Caco-2 (cell line): ENCODE measurements around the gene NCKAP5. TPM values are rescaled to one million over a fixed set of nuclear protein-coding genes. Genes with fewer than 3 reads are reported as not detected.
A peak's percentile ranks its signal among the peaks of the same experiment; 100 is the strongest.

Experiments
- BruUV-seq: library from RNA; stranded (reverse); fragments of 400-500 nt; replicated peaks from 2 replicates; lab custom pipeline; 2021; lab: Mats Ljungman, UMichigan
- CTCF ChIA-PET: fragments of 300-600 bp; sonication (Branson Sonifier 250); formaldehyde crosslinking; loops from one replicate; lab custom pipeline; 2022; ENCODE audit warnings: antibody characterized with exemption; lab: Charles Lee
- POLR2A ChIA-PET: fragments of 300-600 bp; sonication (Branson Sonifier 250); formaldehyde crosslinking; loops from one replicate; lab custom pipeline; 2022; ENCODE audit warnings: antibody characterized with exemption; lab: Charles Lee
- DNase-seq, 2 experiments: peaks; one replicate each; pipeline versions ENCODE4 v3.0.0 to v3.0.0-alpha.2; 2020 to 2022
- H3K27me3 ChIP-seq: replicated peaks from 2 replicates; pipeline ENCODE4 v1.6.0; 2011; ENCODE audit warnings: low read length; ENCODE audit not compliant: control insufficient read depth, insufficient read depth
- H3K36me3 ChIP-seq: 2 replicates; pipeline ENCODE4 v1.5.1; 2011; ENCODE audit warnings: low read length; ENCODE audit not compliant: control insufficient read depth, insufficient read depth
- H3K4me1 ChIP-seq: fragments of 250-450 bp; sonication (Bioruptor Pico); 2 replicates; pipeline ENCODE4 v1.5.1; 2020; ENCODE audit warnings: mild to moderate bottlenecking
- H3K4me3 ChIP-seq: 2 replicates; pipeline ENCODE4 v1.5.1; 2011; ENCODE audit warnings: low read depth, mild to moderate bottlenecking, control low read depth, low read length
- H3K9me3 ChIP-seq: fragments of 250-450 bp; sonication (Bioruptor Pico); 2 replicates; pipeline ENCODE4 v1.5.1; 2020; ENCODE audit warnings: mild to moderate bottlenecking, moderate library complexity
- H3K27ac Mint-ChIP-seq: one replicate; pipeline ENCODE4 v1.8.0; 2022; ENCODE audit warnings: mixed read lengths; ENCODE audit not compliant: unreplicated experiment
- H3K27me3 Mint-ChIP-seq: one replicate; pipeline ENCODE4 v1.8.0; 2022; ENCODE audit warnings: mixed read lengths; ENCODE audit not compliant: insufficient read depth, unreplicated experiment
- H3K36me3 Mint-ChIP-seq: one replicate; pipeline ENCODE4 v1.8.0; 2022; ENCODE audit warnings: mild to moderate bottlenecking, mixed read lengths; ENCODE audit not compliant: insufficient read depth, unreplicated experiment
- H3K4me1 Mint-ChIP-seq: one replicate; pipeline ENCODE4 v1.8.0; 2022; ENCODE audit warnings: low read depth, mixed read lengths; ENCODE audit not compliant: unreplicated experiment
- H3K4me3 Mint-ChIP-seq: one replicate; pipeline ENCODE4 v1.8.0; 2022; ENCODE audit warnings: mild to moderate bottlenecking, moderate library complexity, mixed read lengths; ENCODE audit not compliant: unreplicated experiment
- H3K9me3 Mint-ChIP-seq: one replicate; pipeline ENCODE4 v1.8.0; 2022; ENCODE audit warnings: mixed read lengths; ENCODE audit not compliant: unreplicated experiment
- intact Hi-C: fragments of 100-400 bp; cut with micrococcal nuclease; formaldehyde crosslinking; loops from one replicate; pipeline ENCODE4 v1.10.0; 2022; ENCODE audit not compliant: unreplicated experiment
- total RNA-seq: library from RNA; stranded (reverse); gene quantifications from 2 replicates; pipeline ENCODE4 v1.2.3, GENCODE V29; 2022
- TF ChIP-seq, protein P1 (sequence below), 2 experiments: fragments of 200-600 bp in 1 of 2; IDR thresholded peaks; 1 replicate in 1 of 2; 2 replicates in 1 of 2; pipeline versions ENCODE4 v1.5.1 to v1.8.0; 2011 to 2022; ENCODE audit warnings: antibody characterized with exemption in 1 of 2, control low read depth in 1 of 2, inconsistent platforms in 1 of 2, low read depth in 1 of 2, low read length in 1 of 2, mild to moderate bottlenecking in 1 of 2, moderate library complexity in 1 of 2; ENCODE audit not compliant: insufficient read depth in 1 of 2, severe bottlenecking in 1 of 2, unreplicated experiment in 1 of 2

The NCKAP5 gene
- total RNA-seq, 1 experiment from 2014 or later = 3.8 TPM

DNA sequence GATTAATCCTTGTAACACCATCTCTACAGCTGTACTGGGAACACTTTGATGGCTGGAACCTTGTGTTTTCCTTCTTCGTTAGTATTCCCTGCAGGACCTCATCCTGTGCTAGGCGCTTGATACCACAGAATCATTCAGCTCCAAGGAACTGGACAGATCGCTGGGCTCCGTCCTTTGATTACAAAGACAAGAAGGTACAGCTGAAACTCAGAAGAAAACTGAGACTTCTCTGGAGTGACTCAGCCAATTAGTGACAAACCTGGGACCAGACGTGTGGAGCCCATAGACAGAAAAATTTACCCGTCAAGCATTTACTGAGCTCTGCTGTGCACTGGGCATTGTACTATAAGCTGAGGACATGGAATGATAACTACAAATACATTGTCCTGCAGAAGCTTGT lies 67.3 kb downstream of the NCKAP5 start:
- intact Hi-C loops = no loop called here

DNA sequence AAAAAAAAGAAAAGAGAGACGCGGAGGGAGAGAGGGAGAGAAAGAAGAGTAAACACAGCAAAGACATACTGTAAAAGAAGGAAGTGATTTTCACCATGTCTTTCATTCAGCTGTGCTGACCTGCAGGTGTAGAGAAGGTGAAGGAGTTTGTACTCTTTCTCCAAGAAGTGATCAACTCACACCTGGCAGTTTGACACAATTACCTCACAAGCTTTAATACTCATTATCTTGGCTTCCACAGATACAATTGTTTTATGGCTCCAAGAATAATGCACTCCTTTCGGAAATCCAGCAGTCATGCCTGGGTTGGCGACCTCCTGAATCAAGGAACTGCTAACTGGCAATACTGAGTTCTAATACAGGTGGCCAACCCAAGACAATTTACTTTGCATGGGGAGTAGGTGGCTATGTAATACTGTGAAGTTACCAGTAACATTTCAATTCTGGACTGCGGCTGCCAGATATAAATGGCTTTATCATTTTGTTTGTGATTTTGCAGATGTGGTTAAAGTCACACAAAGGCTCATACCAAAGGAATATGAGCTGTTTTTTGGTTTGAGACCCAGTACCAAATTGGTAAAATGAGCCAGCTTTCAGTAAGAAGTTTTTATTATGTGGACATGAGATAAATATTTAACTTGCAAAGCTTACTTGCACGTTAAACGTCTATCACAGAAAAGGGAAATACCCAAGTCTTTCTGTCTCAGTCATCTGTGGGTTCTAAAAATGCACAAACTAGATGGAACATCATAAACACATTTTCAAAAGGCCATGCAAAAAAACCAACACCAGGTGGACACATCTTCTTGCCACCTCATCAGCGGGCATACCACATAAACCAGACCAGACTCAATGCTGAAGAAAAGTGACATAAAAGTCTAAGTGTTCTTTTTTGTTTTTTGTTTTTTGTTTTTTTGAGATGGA lies 69.3 kb downstream of the NCKAP5 start:
- H3K9me3 Mint-ChIP-seq = no peaks in the 10 kb centered on the region
- POLR2A ChIA-PET = no interaction called here
- intact Hi-C loops = no loop called here

More for the DNA sequence above, 67.3 kb downstream of the NCKAP5 start:
- Histone ChIP-seq H3K4me3 (no peak overlapping the region), H3K4me1 (peaks cover 12% of the 10 kb centered on the region), H3K9me3 (no peaks in the 10 kb centered on the region), H3K27me3 (no peaks in the 10 kb centered on the region; the same call in 1 of the 2 replicates), H3K36me3 (no peaks in the 10 kb centered on the region)
- BruUV-seq = no TSS peak
- no peak for DNase-seq
- no peaks in the 10 kb centered on the region for H3K27me3 Mint-ChIP-seq
- TF ChIP-seq, protein P1, sequence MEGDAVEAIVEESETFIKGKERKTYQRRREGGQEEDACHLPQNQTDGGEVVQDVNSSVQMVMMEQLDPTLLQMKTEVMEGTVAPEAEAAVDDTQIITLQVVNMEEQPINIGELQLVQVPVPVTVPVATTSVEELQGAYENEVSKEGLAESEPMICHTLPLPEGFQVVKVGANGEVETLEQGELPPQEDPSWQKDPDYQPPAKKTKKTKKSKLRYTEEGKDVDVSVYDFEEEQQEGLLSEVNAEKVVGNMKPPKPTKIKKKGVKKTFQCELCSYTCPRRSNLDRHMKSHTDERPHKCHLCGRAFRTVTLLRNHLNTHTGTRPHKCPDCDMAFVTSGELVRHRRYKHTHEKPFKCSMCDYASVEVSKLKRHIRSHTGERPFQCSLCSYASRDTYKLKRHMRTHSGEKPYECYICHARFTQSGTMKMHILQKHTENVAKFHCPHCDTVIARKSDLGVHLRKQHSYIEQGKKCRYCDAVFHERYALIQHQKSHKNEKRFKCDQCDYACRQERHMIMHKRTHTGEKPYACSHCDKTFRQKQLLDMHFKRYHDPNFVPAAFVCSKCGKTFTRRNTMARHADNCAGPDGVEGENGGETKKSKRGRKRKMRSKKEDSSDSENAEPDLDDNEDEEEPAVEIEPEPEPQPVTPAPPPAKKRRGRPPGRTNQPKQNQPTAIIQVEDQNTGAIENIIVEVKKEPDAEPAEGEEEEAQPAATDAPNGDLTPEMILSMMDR (IDR thresholded peaks at IDR 0.05; ENCODE audit: insufficient read depth in 1 of 2, low read depth in 1 of 2, low read length in 1 of 2, severe bottlenecking in 1 of 2, unreplicated experiment in 1 of 2) = no peak
- no peak overlapping the region for H3K27ac Mint-ChIP-seq
- POLR2A ChIA-PET = interaction anchor here (0.8 kb wide), 1 partner anchor 74 kb away, joined by 3 read pairs; no protein-coding TSS in a partner anchor
- H3K4me3 Mint-ChIP-seq = no peak overlapping the region
- no peaks in the 10 kb centered on the region for H3K36me3 Mint-ChIP-seq
- H3K9me3 Mint-ChIP-seq = no peaks in the 10 kb centered on the region
- H3K4me1 Mint-ChIP-seq = peaks cover 15% of the 10 kb centered on the region
- CTCF ChIA-PET = no interaction called here

DNA sequence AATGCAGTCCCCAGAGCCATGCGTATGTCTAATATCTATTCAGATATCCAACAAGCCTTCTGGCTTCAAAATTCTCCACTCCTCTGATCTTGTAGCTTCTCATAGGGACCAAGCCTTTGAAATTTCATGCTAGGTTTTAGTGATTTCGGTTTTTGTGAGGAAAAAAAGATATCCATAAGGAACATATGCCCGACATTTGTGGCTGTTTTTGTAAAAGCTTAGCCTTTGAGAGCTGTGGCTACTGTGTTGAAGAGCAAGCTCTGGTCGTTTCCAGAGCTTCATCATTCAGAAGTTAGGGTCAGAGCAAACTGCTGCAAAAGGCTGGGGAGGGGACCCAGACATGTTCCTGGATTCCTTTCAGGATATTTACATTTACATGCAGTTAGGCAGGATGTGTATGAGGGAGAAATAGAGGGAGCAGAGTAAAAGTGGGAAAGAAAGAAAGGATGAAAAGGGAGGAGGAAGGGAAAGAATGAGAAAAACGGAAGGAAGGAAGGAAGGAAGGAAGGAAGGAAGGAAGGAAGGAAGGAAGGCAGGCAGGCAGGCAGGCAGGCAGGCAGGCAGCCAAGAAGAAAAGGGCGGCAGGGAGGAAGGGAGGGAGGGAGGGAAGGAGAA lies 70.2 kb downstream of the NCKAP5 start:
- POLR2A ChIA-PET = no interaction called here
- no peaks in the 10 kb centered on the region for H3K27me3 Mint-ChIP-seq
- TF ChIP-seq, protein P1 (IDR thresholded peaks at IDR 0.05; ENCODE audit: insufficient read depth in 1 of 2, low read depth in 1 of 2, low read length in 1 of 2, severe bottlenecking in 1 of 2, unreplicated experiment in 1 of 2) = no peak
- no peaks in the 10 kb centered on the region for H3K9me3 ChIP-seq
- no peaks in the 10 kb centered on the region for H3K36me3 Mint-ChIP-seq
- no peak overlapping the region for H3K4me3 Mint-ChIP-seq
- intact Hi-C loops = no loop called here
- peaks cover 8% of the 10 kb centered on the region for H3K4me1 Mint-ChIP-seq
- H3K27me3 ChIP-seq = no peaks in the 10 kb centered on the region; the same call in 1 of the 2 replicates
- CTCF ChIA-PET = interaction anchor here (0.7 kb wide), 1 partner anchor 246 kb away, joined by 3 read pairs; no protein-coding TSS in a partner anchor
- no peaks in the 10 kb centered on the region for H3K4me1 ChIP-seq
- H3K9me3 Mint-ChIP-seq = no peaks in the 10 kb centered on the region
- BruUV-seq = no TSS peak
- peak overlapping the region; percentile 18 for H3K27ac Mint-ChIP-seq
- DNase-seq = no peak
- no peak overlapping the region for H3K4me3 ChIP-seq
- no peaks in the 10 kb centered on the region for H3K36me3 ChIP-seq

More for the DNA sequence above, 69.3 kb downstream of the NCKAP5 start:
- Mint-ChIP-seq H3K27me3 (no peaks in the 10 kb centered on the region), H3K4me3 (no peak overlapping the region), H3K27ac (no peak overlapping the region), H3K4me1 (peaks cover 8% of the 10 kb centered on the region), H3K36me3 (no peaks in the 10 kb centered on the region)
- BruUV-seq = no TSS peak
- Histone ChIP-seq H3K27me3 (no peaks in the 10 kb centered on the region; the same call in 1 of the 2 replicates), H3K36me3 (no peaks in the 10 kb centered on the region), H3K9me3 (no peaks in the 10 kb centered on the region), H3K4me3 (no peak overlapping the region), H3K4me1 (no peaks in the 10 kb centered on the region)
- DNase-seq = no peak
- TF ChIP-seq, protein P1 (IDR thresholded peaks at IDR 0.05; ENCODE audit: insufficient read depth in 1 of 2, low read depth in 1 of 2, low read length in 1 of 2, severe bottlenecking in 1 of 2, unreplicated experiment in 1 of 2) = no peak
- CTCF ChIA-PET = interaction anchor here (0.7 kb wide), 1 partner anchor 78 kb away, joined by 3 read pairs; no protein-coding TSS in a partner anchor
